K562 (cell line): ENCODE results near the gene CCDC97. TPM values are rescaled to one million over a fixed set of nuclear protein-coding genes. Genes with fewer than 3 reads are reported as not detected.
A peak's percentile ranks its signal among the peaks of the same experiment; 100 is the strongest.

Experiments
- CTBP1 ChIP-seq: fragments of 450-650 bp; IDR thresholded peaks from 2 replicates; pipeline ENCODE4 v1.6.1; 2016; ENCODE audit warnings: borderline replicate concordance
- EGR1 ChIP-seq: fragments of 450-650 bp; conservative IDR thresholded peaks from 2 replicates; pipeline ENCODE4 v1.6.1; 2017; ENCODE audit warnings: mild to moderate bottlenecking
- GTF2E2 ChIP-seq: fragments of 200-800 bp; sonication (Bioruptor generic); IDR thresholded peaks from 2 replicates; pipeline ENCODE4 v1.6.1; 2016; ENCODE audit warnings: missing genetic modification characterization, missing compliant biosample characterization
- HDAC2 ChIP-seq: fragments of 450-650 bp; IDR thresholded peaks from 2 replicates; pipeline ENCODE4 v1.6.1; 2016; ENCODE audit warnings: mild to moderate bottlenecking
- HDGF ChIP-seq: fragments of 450-650 bp; IDR thresholded peaks from 2 replicates; pipeline ENCODE4 v1.6.1; 2016
- MYC ChIP-seq, 2 experiments: fragments of 250-450 bp in 1 of 2; sonication (Bioruptor Pico) in 1 of 2; IDR thresholded peaks; 2 replicates each; pipeline versions ENCODE4 v1.5.1 to v1.6.1; 2012 to 2021; ENCODE audit warnings: low read depth in 2 of 2, borderline replicate concordance in 1 of 2, improper control_type of control experiment in 1 of 2, low read length in 1 of 2, mild to moderate bottlenecking in 1 of 2, moderate library complexity in 1 of 2
- NCOA6 ChIP-seq: fragments of 450-650 bp; IDR thresholded peaks from 2 replicates; pipeline ENCODE4 v1.6.1; 2017; ENCODE audit warnings: mild to moderate bottlenecking
- NONO ChIP-seq, 2 experiments: fragments of 200-400 bp in 1 of 2; fragments of 450-650 bp in 1 of 2; formaldehyde crosslinking in 1 of 2; IDR thresholded peaks; 2 replicates each; pipeline ENCODE4 v1.6.1; 2017; ENCODE audit warnings: low read depth in 2 of 2, mild to moderate bottlenecking in 2 of 2, moderate library complexity in 2 of 2, low read length in 1 of 2
- NR3C1 ChIP-seq: sonication (generic); formaldehyde crosslinking; IDR thresholded peaks from 2 replicates; pipeline ENCODE4 v1.8.1; 2022; ENCODE audit warnings: missing genetic modification reagents
- NRF1 ChIP-seq, 2 experiments: fragments of 450-650 bp; IDR thresholded peaks in 1 of 2; conservative IDR thresholded peaks in 1 of 2; 2 replicates each; pipeline ENCODE4 v1.6.1; 2014; ENCODE audit warnings: mild to moderate bottlenecking in 2 of 2
- POLR2A ChIP-seq: fragments of 450-650 bp; conservative IDR thresholded peaks from 2 replicates; pipeline ENCODE4 v1.6.1; 2016
- POLR2AphosphoS5 ChIP-seq: IDR thresholded peaks from 2 replicates; pipeline ENCODE4 v1.6.1; 2011; ENCODE audit warnings: mild to moderate bottlenecking, low read depth, low read length, moderate library complexity; ENCODE audit not compliant: control insufficient read depth, insufficient read depth
- SMAD1 ChIP-seq: fragments of 150-350 bp; IDR thresholded peaks from 2 replicates; pipeline ENCODE4 v1.6.1; 2014; ENCODE audit warnings: low read length, low read depth; ENCODE audit not compliant: partially characterized antibody
- STAG1 ChIP-seq: sonication (generic); formaldehyde crosslinking; IDR thresholded peaks from 2 replicates; pipeline ENCODE4 v1.5.0; 2020; ENCODE audit warnings: missing genetic modification reagents, borderline replicate concordance
- ZNF12 ChIP-seq: sonication (generic); formaldehyde crosslinking; IDR thresholded peaks from 2 replicates; pipeline ENCODE4 v1.4.0; 2020; ENCODE audit warnings: mild to moderate bottlenecking, missing genetic modification reagents
- ZNF408 ChIP-seq: fragments of 250-450 bp; sonication (Bioruptor Pico); IDR thresholded peaks from 2 replicates; pipeline ENCODE4 v1.4.0; 2020; ENCODE audit warnings: low read depth, mild to moderate bottlenecking, moderate library complexity
- ZNF766 ChIP-seq: fragments of 200-800 bp; sonication (Bioruptor generic); conservative IDR thresholded peaks from 2 replicates; pipeline ENCODE4 v1.6.1; 2016; ENCODE audit warnings: missing genetic modification characterization, missing compliant biosample characterization
- polyA plus RNA-seq, 8 experiments: library from polyadenylated mRNA; depleted of rRNA in 4 of 8; stranded (reverse) in 5 of 8; unstranded in 3 of 8; fragments of >200 nt; fragmentation: Nextera tagmentation in 2 of 8; fragmentation: Illumina TruSeq in 1 of 8; extraction: Ambion mirVana in 2 of 8; extraction: Trizol in 1 of 8; gene quantifications; 2 replicates each; pipeline versions ENCODE4 v1.2.1 to v1.2.3, GENCODE V29; 2011 to 2014; ENCODE audit warnings: inconsistent platforms in 1 of 8, missing spikeins in 1 of 8
- total RNA-seq, 7 experiments: library from RNA; depleted of rRNA in 6 of 7; stranded (reverse); fragments of >200 nt in 6 of 7; fragmentation: Illumina TruSeq in 2 of 7; extraction: Trizol in 2 of 7; gene quantifications; 2 replicates each; pipeline versions ENCODE4 v1.2.1 to v1.2.3, GENCODE V29; 2011 to 2021; ENCODE audit warnings: low replicate concordance in 1 of 7
- TF ChIP-seq, protein P1 (sequence below): fragments of 250-450 bp; sonication (Bioruptor Pico); IDR thresholded peaks from 2 replicates; pipeline ENCODE4 v1.8.0; 2021; ENCODE audit warnings: moderate library complexity, mild to moderate bottlenecking, inconsistent platforms
- TF ChIP-seq, protein P2 (sequence below): fragments of 450-650 bp; formaldehyde crosslinking; conservative IDR thresholded peaks from 2 replicates; pipeline ENCODE4 v1.4.0; 2022; ENCODE audit warnings: mild to moderate bottlenecking, missing genetic modification characterization
- TF ChIP-seq, protein P3 (sequence below), 2 experiments: fragments of 450-650 bp in 1 of 2; sonication (generic) in 1 of 2; formaldehyde crosslinking; conservative IDR thresholded peaks; 2 replicates each; pipeline versions ENCODE4 v1.4.0 to v1.8.1; 2020 to 2022; ENCODE audit warnings: mild to moderate bottlenecking in 1 of 2, missing genetic modification reagents in 1 of 2
- TF ChIP-seq, protein P4 (sequence below): fragments of 250-450 bp; sonication (Bioruptor Pico); IDR thresholded peaks from 2 replicates; pipeline ENCODE4 v1.5.0; 2021

The CCDC97 gene
- total and polyA plus RNA-seq, 9 of the 15 experiments (the other 6 are each of a cell fraction or from before 2014, with no cell fraction given), result 0.60 to 16.5 (median 7.0) TPM

- no peak for TF ChIP-seq STAG1 (CRISPR knock-in tag)
- peak; percentile 83; the same call in 1 of the 2 replicates for TF ChIP-seq HDGF
- peak; percentile 93 for TF ChIP-seq GTF2E2 (tag)
- no peak for TF ChIP-seq ZNF408
- TF ChIP-seq NRF1 (conservative IDR thresholded peaks at IDR 0.05 in 1 of 2, IDR thresholded peaks at IDR 0.05 in 1 of 2), result peak; percentile 96 to 97
- TF ChIP-seq POLR2A, result peak; percentile 92
- peak; percentile 94 for TF ChIP-seq EGR1
- TF ChIP-seq ZNF766, result peak; percentile 8; the same call in 1 of the 2 replicates
- TF ChIP-seq, protein P1, sequence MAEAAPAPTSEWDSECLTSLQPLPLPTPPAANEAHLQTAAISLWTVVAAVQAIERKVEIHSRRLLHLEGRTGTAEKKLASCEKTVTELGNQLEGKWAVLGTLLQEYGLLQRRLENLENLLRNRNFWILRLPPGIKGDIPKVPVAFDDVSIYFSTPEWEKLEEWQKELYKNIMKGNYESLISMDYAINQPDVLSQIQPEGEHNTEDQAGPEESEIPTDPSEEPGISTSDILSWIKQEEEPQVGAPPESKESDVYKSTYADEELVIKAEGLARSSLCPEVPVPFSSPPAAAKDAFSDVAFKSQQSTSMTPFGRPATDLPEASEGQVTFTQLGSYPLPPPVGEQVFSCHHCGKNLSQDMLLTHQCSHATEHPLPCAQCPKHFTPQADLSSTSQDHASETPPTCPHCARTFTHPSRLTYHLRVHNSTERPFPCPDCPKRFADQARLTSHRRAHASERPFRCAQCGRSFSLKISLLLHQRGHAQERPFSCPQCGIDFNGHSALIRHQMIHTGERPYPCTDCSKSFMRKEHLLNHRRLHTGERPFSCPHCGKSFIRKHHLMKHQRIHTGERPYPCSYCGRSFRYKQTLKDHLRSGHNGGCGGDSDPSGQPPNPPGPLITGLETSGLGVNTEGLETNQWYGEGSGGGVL, result no peak
- TF ChIP-seq, protein P2, sequence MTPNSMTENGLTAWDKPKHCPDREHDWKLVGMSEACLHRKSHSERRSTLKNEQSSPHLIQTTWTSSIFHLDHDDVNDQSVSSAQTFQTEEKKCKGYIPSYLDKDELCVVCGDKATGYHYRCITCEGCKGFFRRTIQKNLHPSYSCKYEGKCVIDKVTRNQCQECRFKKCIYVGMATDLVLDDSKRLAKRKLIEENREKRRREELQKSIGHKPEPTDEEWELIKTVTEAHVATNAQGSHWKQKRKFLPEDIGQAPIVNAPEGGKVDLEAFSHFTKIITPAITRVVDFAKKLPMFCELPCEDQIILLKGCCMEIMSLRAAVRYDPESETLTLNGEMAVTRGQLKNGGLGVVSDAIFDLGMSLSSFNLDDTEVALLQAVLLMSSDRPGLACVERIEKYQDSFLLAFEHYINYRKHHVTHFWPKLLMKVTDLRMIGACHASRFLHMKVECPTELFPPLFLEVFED (CRISPR knock-in tag), result peak; percentile 94
- TF ChIP-seq, protein P3, sequence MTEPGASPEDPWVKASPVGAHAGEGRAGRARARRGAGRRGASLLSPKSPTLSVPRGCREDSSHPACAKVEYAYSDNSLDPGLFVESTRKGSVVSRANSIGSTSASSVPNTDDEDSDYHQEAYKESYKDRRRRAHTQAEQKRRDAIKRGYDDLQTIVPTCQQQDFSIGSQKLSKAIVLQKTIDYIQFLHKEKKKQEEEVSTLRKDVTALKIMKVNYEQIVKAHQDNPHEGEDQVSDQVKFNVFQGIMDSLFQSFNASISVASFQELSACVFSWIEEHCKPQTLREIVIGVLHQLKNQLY (CRISPR knock-in tag; conservative IDR thresholded peaks at IDR 0.05), result no peak
- TF ChIP-seq HDAC2, result peak; percentile 96
- TF ChIP-seq ZNF12 (CRISPR knock-in tag), result no peak
- peak; percentile 57; the same call in 1 of the 2 replicates for TF ChIP-seq POLR2AphosphoS5
- TF ChIP-seq SMAD1, result no peak
- TF ChIP-seq NR3C1, result no peak
- peak; percentile 80 for TF ChIP-seq MYC (IDR thresholded peaks at IDR 0.05; ENCODE audit: low read depth, low read length)
- TF ChIP-seq MYC (CRISPR knock-in tag; IDR thresholded peaks at IDR 0.05; ENCODE audit: borderline replicate concordance, low read depth), result peak; percentile 89; the same call in 1 of the 2 replicates
- TF ChIP-seq, protein P4, sequence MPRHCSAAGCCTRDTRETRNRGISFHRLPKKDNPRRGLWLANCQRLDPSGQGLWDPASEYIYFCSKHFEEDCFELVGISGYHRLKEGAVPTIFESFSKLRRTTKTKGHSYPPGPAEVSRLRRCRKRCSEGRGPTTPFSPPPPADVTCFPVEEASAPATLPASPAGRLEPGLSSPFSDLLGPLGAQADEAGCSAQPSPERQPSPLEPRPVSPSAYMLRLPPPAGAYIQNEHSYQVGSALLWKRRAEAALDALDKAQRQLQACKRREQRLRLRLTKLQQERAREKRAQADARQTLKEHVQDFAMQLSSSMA (CRISPR knock-in tag), result peak; percentile 41; the same call in 1 of the 2 replicates
- TF ChIP-seq NCOA6, result no peak
- TF ChIP-seq NONO (IDR thresholded peaks at IDR 0.05; ENCODE audit: low read depth in 2 of 2, low read length in 1 of 2), result peak in 1 of 2 experiments; percentile 92; a peak in 2 of 4 replicates
- peak; percentile 91 for TF ChIP-seq CTBP1
Observed at GRCh38 chr19:41310033-41310831, at the start of gene CCDC97 (continued).
